ENCODE data around the gene SH3RF3.
"Not testable (repeated sequence)": the region's sequence is repeated elsewhere in the genome, so short reads cannot be mapped to it uniquely, and the experiment has no call there.

SH3RF3 gene

DNA sequence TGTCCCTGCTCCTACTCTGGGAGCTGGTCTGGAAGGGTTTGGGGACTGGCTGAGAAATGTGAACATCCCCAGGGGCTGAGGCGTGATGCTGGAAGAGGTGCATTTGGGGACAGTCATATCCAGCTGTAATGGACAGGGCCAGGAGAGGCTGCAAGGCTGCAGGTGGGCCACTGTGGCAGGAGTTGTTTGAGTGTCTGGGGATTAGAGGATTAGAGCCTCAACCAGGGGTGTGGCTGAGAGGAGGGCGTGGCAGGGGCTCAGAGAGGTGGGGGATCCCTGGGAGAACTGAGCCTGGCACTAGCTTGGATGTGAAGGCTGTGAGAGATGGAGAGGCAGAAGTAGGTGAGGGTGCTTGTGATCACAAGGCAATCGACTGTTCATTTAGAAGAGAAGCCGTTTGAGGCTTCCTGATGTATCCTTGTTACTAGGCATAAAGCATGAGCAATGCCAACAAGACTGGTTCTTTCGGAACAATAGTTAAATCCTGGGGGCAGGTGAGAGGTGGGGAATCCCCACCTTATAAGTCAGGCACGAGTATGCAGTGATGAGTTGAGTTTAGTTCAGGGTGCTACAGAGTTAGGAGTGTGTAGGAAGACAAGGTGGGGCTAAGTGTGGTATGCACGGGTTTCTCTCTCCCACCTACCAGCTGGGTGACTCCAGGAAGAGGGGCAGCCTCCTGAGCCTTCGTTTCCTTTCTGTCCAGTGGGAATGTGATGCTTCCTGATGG lies 31.9 kb downstream of the SH3RF3 start:
- no peak for DNase-seq

DNA sequence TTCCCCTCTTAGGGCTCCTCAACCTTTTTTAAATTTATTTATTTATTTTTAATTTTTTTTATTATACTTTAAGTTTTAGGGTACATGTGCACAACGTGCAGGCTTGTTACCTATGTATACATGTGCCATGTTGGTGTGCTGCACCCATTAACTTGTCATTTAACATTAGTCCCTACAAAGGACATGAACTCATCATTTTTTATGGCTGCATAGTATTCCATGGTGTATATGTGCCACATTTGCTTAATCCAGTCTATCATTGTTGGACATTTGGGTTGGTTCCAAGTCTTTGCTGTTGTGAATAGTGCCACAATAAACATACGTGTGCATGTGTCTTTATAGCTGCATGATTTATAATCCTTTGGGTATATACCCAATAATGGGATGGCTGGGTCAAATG lies 33.4 kb downstream of the SH3RF3 start:
- not testable (repeated sequence) for DNase-seq

DNA sequence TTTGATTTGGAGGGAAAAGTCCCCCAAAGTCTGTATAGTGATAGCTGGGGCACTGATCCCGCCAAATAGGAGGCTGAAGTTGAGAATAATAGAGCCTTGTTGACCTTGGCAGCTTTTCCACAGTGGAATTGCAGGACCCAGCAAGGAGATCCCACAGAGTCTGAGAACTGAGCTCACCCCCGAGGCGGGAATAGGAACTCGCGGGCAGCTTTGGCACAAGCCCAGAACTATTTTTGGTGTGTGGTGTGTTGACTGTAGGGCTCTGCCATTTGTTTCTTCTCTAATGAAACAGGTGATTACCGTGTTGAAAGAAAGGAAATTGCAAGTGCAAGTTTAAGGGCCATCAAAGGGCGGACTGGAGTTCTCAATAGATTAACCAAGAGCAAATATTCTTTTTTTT lies 34.0 kb downstream of the SH3RF3 start:
- DNase-seq, result no peak

DNA sequence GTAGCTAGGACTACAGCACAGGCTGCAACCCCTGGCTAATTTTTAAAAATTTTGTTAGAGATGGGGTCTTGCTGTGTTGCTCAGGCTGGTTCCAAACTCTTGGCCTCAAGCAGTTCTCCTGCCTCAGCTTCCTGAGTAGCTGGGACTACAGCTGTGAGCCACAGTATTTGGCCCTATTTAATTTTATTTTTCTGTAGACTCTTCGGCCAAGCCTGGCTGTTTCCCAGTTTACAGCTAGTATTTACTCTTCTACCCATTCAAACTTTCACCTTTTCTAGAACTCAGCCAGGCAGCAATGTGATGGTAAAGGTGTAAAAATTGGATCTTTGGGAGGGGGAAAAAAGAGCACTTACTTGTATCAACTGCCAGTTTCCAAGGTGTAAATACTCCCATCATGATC lies 35.3 kb downstream of the SH3RF3 start:
- DNase-seq, result no peak

DNA sequence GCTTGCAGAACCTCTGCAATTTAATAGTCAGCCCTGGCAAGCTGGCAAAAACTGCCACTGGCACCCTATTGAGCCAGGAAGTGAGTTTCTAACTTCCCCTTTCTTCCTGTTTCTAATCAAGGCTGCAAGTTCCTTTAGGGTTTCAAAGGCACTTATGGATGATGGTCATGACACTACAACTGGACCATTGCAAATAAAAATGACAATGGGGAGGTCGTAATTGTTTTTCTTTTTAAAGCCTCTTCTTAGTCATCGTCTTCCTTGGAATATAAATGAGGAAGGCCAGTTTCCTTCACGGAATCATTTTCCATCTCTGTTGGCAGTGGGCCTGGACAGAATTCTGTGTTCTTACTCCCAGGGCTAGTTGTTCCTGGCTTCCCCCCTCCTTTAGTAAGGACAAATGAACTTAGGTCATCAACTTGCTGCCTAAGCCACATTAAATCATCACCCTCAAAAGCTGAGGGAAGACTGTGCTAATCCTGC lies 35.8 kb downstream of the SH3RF3 start:
- no peak for DNase-seq

DNA sequence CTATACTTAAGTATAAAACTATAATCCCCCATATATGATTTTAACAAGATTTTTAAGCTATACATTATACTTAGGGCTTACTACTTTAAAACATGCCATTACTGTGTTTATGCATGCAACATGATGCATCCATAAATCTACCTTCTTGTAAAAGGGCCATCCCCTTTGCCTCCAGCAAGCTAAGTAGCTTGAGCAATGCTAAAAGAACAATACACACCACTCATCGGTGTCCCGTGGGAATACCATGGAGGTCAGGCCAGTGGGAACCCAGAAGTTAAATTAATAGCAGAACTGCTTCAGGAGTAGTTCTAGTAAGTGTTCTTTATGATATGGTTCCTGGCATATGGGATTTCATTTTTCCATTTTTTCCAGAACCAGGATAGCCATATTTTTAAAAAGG lies 37.8 kb downstream of the SH3RF3 start:
- DNase-seq, result no peak

DNA sequence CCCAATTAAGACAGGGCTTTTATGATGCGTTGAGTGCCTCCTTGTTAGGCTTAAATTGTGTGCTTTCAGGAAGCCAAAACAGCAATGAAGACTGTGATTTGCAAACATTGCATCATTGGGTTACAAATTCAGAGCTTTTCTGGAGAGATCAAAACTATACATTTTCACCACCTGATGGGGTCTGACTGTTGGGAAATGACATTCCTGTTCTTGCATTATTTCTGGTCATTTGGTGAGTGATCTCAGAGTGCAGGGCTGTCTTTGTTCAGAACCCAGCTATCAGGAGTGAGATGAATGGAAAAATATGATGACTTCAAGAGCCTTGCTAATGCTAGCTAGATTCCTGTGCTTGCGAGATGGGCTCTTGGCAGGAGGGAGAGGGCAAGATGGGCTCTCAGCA lies 39.1 kb downstream of the SH3RF3 start:
- no peak for DNase-seq

DNA sequence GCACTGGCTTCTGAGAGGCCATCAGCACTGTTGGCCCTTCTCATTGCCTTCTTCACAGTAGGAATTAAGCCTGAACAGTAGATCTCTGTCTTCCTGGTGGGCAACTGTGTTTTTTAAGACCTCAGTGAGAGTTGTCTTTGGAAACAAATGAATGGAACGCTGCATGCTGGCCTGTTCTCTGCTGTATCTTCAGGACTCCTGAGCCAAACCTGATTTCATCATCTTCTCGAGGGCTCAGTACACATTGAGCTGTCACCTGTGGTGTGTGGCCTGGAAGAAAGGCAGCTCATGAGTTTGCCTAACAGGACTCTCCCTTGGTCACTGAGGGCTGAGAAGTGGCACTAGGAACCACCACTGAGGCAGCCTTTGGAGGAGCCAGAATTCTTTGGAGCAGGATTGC lies 39.7 kb downstream of the SH3RF3 start:
- DNase-seq, result no peak

DNA sequence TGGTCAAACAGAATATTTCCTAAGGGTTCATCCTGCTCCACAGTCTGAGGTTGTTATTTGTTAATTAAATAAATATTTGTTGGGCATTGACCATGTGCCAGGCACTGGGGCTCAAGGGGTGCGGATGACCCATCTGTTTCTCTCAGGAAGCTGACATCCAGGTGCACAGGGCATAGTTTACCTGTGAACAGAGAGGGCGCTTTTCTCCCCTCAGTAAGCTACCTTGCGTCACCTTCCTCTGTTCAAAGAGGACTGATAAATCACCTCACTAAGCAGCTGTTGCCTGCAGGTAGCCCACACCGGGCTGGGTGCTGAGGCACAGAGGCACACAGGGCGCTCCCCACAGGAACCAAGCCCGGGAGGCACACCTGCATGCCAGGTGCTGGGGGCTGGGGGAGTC lies 41.6 kb downstream of the SH3RF3 start:
- peak; percentile 8 for DNase-seq

DNA sequence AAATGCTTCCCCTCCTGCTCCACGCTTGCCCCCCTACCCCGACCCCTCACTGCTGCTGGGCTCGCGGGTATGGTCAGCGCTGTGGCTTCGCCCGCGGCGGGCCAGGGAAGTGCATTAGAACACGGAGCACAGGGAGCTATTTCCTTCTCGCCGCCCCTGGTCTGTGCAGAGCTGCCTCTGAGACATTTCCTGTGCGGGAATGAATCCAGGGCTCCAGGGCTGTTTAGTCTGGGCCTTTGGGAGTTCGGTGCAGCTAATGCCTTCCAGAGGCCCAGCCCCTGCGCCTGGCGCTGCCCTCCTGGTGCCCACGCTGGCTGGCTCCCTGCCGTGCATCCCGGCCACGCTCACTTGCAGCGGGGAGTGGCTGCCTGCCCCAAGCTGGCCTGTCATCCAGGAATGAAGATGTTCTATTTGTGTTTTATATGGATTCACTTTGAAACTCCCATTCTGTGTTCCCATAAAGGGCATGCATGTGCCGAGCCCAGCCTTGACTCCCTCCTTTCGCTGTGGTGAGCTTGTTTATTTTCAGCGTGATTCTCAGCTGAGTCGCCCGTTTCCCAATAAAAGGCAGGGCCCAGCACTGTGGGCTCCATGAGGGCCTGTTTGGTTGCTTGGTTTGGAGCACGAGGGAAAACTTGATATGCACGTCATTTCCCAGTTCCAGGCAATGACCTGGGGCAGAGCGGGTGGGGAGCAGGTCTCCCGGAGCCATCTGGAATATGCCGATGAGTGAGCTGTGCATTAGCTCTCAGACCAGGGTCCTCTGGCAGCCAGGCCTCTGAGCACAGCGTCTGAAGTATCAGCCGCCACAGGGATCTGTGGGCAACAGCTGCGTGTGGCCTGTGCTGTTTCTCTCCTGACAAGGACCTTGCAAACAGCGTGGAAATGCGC lies 42.7 kb downstream of the SH3RF3 start:
- DNase-seq, result no peak

DNA sequence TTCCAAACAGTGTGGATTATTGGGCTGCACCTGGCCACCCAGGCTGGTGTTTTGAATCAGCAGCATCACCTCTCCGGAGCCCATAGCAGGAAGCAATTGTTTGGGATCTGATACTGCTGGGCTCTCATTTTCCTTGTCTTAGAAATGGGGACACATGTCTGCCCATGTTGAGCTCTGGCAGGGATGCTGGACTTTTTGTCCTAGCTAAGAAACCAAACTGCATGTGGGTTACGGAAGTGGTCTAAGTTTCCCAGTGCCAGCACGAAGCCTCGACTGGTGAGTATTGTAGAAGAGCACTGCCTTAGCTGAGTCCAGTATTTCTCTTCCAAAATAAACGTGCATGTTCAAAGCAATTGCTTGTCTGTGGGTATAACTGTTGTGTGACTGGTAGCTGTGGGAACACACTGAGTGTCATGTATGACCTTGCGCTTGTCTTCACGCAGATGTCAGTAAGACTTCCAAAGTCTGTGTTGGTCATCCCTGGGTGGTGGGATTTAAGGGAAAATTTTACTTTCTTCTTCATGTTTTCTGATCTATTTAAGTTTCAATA lies 43.6 kb downstream of the SH3RF3 start:
- no peak for DNase-seq

DNA sequence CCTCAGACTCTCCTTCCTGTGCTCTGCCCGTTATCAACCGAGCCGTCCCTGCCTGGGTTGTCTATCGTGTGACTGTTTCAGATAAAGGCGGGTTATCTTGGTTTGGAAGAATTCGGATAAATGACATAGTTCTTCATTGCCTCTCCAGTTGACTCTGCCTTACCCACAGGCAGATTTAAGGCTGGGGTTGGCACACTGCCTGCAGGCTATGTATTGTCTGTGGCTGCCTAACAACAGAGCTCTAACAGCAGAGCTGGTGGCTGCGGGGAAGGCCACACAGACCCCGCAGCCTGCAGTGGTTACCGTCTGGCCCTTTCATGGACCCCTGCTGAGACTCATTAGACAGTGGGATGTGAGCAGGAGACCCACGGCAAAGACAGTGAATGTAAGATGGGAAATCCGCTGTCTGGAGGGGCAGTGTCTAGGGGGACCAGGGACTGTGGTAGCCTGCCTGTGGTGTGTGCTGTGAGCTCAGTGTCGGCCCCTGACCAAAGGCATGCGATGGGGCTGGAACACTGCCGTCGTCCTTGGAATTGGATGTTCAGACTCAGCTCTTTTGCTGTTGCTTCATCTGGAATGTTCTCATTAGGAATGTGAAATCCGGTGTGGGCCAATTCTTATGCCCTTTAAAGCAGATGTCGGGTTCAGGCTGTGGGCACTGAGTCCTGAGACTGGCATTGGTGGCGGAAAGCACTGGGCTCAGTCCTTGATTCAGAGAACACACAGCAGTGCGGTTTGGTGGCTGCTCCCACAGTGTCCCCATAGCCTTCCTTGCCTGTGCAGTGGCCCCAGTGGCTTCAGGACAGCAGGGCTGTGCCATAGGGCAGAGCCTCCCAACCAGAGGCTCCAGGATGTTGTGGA lies 44.5 kb downstream of the SH3RF3 start:
- DNase-seq, result no peak

DNA sequence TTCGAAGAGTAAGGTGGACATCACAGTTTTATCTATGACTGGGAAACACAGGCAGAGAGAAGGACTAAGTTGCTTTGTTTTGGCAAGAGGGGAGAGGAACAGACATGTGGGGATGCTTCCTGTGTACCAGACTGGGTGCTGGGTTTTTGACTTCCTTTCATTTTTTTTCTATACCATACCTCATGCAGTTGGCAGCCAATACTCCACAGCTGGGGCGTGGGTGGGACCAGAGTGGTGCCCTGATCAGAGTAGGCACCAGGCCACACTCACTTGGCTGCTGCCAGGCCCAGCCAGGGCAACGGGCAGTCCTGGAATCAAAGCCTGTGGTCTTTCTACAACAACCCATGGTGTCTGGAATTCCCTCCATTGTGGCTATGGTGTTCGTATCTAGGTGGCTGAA lies 45.2 kb downstream of the SH3RF3 start:
- peak; percentile 39 for DNase-seq

DNA sequence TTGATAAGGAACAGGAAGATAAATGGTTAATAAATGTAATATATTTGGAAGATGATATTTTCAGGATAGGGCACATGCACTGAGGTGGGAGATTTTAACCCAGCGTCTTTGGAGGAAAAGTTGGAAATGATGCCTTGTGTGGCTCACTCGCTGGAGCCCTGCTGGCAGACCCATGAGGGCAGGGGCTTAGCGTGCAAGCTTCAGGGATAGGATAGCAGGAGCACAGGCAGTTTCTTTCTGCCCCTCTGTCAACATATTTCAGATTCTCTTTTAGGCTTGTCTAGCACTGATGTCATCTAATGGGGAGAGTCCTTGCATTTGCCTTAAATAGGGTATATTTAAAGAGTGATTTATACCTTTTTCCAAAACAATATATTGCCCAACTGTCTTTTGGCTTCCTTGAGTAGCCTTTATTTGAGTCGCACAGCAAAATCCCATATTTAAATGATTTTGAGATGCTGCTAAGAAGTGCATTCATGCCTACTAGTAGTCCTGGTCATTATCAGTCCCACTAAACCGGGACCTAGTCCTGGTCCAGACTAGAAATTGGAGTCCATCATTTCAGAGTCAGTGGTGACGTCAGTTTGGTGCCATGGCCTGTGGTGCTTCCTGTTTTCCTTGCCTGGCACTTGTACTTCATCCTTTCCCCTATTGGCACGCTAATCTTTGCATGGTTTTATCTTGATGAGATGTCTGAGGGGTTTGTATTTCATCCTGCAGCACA lies 45.8 kb downstream of the SH3RF3 start:
- DNase-seq, result no peak

DNA sequence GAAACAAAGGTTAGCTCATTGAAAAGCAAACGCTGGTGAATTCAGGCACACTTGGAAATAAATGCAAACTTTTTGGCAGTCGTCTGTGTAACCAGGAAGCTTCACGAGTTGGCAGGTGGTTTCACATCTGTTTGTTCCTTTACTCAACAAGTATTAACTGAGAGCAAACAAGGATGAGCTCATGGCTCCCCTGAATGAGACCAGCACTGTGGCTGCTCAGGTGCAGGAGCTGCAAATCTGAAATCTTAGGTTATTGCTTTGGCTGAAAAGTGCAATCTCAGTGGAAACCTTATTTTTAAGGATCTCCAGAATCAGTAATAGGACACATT lies 46.3 kb downstream of the SH3RF3 start:
- no peak for DNase-seq

DNA sequence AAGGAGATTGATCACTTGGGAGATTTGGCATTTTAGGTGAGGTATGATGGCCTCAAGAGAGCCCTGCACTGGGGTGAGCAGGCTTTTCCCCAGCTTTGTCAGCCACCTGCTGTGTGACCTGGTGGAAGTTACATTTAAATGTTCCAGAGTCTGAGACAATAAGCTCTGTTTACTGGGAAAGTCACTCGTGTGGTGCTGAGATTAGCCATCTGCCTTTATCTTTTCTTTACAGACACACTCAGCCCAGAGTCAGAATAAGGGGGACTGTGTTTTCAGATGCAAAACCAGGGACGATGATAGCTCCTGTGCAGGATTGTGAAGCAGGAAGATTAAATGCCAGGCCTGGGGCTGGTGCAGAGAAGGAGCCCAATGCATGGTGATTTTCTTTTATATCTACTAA lies 47.9 kb downstream of the SH3RF3 start:
- DNase-seq, result no peak

DNA sequence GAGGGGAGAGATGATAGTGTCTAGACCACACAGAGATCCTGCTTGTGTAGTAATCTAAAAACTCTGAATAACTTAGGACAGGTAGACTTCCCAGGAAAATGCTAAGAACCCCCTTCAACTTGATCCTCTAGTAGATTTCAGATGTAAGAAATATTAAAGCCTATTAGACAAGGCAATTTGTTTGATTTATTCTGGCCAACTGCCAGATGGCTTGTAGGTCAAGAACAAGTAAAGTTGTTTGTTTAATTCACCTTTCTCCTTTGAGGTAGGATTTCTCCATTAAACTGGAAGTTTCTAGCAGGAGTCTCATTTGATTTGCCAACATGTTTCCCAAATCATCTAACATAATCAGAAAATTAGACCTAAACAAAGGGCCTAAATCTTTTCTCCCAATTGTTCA lies 48.6 kb downstream of the SH3RF3 start:
- DNase-seq, result no peak

DNA sequence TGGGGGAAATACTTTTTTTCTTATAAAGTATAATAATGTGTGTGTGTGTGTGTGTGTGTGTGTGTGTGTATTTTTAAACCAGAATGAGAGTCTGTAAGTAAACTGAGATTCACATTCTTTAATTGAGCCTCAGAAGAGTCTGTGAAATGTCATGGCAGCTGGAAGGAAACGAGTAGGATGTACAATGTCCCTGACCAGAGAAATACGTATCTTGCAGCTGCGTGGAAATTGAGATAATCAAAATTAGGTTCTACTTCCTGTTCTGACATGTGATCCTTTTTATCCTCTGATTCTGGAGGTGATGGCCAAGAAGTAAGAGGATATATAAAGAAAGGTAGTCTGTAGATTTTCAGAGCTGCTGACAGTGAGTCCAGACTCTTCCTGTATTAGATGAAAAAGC lies 50.0 kb downstream of the SH3RF3 start:
- DNase-seq, result no peak

DNA sequence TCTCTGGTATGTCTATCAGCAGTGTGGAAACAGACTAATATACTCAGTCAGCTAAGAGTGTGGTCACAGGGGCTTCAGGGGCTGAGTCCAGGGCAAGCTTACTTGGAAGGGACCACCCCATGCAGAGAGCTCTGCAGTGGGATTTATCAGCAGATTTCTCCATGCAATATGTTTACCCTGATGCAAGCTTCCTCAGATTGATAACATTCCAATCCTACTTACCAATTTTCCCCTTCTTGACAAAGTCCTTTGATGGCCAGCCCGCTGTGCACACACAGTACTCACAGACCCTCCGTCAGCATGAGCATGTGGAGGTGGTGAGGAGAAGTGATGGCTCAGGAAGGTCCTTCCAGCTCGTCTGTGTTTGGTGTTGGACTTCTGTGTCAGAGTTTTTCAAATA lies 51.8 kb downstream of the SH3RF3 start:
- no peak for DNase-seq

DNA sequence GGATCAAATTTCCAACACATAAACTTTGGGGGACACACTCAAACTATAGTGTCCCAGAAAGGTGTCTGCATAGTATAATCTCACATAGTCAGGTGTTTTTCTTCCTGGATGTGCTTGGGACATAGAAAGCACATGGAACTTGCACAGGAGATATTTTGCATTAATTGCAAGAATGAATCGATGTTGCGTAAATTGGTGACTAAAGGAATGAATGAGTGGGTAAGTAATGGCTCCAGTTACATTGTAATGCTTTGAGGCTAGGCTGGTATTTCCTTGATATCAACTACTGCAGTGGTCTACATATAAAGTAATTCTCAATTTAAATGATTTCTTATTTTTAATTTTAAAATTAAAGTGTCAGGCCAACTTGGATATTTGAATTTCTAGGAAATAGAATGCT lies 53.4 kb downstream of the SH3RF3 start:
- DNase-seq, result no peak

DNA sequence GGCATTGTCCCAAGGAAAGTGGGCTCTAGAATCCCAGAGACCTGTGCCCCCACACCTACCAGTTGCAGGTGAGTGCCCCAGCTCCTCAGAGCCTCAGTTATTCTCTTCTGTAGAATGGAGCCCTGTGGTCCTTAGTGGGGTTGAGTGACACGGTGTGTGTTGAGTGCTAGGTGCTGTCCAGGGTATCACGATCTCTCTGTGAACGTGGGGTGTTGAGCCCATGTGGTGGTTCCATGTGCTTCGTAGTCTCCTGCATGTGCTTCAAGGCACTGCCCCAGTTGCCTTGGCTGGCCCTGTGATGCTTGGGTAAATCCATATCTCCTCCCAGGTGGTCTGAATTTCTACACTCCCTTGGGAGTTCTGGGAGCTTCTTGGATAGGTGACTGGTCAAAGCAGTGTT lies 54.9 kb downstream of the SH3RF3 start:
- no peak for DNase-seq

DNA sequence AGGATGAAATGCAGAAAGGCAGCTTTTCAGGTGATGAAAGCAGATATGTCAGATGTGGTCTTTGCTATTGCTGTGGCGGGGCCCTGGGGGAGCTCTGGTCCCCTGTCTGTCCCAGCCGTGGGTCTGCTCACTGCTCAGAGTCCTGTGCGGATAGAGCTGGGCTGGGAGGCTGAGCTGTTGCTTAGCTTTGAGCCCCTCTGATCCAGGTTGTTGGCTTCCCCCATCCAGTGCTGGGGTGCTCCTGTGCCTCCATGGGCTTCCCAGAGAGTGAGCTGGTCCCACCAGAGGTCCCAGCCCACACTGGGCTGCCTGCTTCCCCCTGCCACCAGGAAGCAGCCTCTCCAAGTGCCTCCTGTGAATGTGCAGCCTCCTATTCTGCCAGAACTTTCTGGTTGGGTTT lies 55.4 kb downstream of the SH3RF3 start:
- no peak for DNase-seq

All from CD4-positive, alpha-beta T cell treated with Interleukin-6 for 4 hours (primary cell).